HG02973 (cell line): ENCODE data around the gene DPH3.

ENCODE experiments used
- ATAC-seq: cut with Tn5 transposase; IDR thresholded peaks from one replicate; pipeline ENCODE4 v1.9.1; 2021; ENCODE audit warnings: moderate library complexity; ENCODE audit not compliant: unreplicated experiment

The DPH3 gene

GRCh38 chr3:16257309-16257708, 7.4 kb downstream of the DPH3 start:
- no peak for ATAC-seq

DNA sequence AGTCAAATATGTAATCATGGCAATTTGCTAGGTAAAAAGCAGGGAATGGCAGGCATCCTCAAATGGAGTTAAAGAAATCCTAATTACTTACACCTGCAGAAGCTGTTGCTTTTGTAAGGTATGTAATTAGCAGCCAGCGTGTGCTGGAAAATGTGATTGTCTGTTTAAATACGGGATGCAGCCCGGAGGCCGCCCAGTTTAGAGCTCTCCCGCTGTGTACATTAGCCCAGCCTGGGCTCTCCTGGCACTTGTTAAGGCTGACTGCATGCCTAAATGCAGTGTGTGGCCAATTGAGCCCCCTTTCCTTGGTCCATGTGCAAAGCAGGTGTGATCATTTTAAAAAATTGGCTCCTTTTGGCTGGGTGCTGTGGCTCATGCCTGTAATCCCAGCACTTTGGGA, 9.0 kb downstream of the DPH3 start:
- no peak for ATAC-seq

DNA sequence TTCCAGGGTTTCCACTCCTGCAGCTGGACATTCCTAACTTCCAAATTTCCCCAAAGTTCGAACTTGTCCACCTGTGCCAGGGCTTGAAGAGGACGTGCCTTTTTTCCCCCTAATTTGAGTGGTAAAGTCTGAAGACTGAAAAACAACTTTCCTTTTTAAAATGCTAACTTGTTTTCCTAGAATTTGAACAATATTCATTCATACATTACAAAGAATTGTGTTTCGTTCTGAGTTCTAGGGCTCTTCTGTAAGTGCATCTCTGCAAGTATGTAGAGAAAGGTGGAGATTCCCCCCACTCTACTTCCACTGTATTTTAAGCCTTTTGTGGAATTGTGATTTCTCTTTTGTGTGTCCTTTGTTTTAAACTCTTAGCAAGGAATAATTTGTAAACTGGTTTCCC, 9.4 kb downstream of the DPH3 start:
- ATAC-seq: no peak

GRCh38 chr3:16254916-16255315, 9.8 kb downstream of the DPH3 start:
- no peak for ATAC-seq

GRCh38 chr3:16253601-16254000, 11.1 kb downstream of the DPH3 start:
- ATAC-seq: no peak

GRCh38 chr3:16252988-16253387, 11.8 kb downstream of the DPH3 start:
- ATAC-seq: no peak

GRCh38 chr3:16252243-16252978, 12.3 kb downstream of the DPH3 start:
- ATAC-seq: peak; percentile 44

DNA sequence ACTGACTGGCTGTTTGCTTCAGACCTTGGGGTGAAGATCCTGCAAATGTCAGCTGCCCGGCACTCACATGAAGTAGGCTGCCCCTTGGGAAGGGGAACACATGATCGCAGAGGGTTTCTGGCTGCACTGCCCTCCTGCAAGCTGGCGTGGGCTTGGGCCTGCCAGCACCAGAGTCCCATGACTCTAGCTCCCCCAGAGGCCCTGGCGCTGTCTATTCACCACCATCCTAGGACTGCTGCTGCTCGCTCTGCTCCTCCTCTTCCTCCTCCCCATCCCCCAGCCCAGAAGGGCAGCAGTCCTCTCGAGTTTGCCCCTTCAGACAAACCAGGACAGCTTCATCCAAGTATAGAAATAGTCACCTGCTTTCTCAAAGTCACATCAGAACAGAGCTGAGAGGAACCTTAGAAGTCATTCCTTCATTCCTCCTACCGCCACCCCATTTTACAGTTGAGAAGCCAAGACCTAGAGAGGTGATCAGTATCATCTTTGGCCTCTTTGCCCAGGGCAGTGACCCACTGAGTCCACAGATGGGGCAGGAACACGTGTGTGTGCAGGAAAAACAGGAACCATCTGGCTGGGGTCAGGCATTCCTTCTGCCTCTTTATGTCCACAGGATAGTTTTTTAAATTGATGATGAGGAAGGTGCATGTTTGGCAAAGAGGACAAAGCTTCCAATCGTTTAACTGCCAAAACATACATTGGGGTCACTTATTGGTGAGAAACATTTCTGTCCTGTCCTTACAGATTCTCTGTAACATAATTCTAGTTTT, 13.2 kb downstream of the DPH3 start:
- ATAC-seq: no peak

DNA sequence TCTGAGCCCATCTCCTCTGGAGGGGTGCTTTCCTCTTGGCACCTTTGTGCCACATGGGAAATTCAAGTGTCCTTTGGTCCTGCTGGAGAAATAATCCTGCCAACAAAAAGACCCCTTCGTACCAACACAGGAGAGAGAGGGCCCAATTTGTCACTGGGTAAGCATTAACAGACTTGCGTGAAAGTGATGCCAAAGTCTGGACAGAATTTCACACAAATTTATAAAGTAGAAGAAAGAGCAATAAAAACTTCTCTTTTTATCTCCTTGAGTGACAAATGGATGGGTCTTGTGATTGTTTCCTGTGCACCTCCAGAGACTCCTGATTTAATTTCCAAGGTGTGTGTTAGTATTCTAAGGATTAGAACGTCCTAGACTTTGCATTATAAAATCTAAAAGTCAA, 14.9 kb downstream of the DPH3 start:
- no peak for ATAC-seq

- ATAC-seq: no peak
These were observed 15.4 kb downstream of the DPH3 start for GRCh38 chr3:16249336-16249735.

DNA sequence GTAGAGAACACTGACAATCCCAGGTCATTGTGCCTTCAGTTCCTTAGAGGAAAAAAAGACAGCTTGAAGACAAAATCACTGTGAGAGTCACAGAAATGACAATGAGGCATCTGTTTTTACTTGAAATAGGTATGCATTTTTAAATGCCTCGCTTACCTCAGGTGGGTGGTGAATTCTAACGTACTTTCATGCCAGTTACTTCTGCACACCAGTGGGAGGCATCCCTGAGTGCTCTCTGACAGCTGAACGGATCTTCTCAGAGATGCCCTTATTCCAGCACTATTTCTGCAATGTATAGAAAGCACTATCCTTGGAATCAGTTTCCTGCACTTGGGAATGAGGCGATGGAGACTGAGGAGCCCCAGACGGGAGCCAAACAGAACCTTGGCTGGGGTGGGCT, 16.2 kb downstream of the DPH3 start:
- no peak for ATAC-seq

DNA sequence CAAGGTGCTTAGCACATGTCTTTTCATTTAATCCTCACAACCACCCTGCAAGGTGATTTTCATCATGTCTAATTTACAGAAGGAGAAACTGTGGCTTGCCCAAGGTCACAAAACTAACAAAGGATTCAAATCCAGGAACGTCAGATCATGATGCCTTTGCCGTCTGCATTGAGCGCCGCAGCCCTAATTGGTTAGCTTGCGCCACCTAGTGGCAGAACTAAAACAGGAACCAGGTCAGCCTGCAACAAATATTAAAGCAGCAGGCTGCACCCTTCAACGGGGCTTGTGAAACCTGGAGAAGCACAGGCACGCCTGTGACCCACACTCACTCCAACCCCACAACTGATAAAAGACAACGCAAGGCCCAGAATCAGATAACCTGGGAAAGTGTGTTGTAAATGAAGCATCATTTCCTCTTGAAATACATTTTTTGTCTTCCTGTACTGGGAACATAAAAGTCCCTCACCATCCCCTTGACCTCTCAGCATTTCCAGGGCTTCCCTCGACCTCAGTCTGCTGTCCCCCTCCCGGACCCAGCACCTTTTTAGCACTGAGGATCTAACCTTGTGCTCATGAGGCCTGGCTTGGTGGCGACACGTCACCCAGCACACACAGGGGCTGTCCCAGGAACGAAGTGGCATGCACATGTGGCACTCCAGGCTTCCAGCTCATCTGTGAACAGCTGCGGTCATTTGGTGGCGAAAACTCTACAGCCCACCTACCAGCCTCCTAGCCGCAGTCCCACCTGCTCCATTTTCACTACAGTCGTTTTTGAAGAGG, 17.3 kb downstream of the DPH3 start:
- ATAC-seq: peak; percentile 75

GRCh38 chr3:16245609-16246008, 19.1 kb downstream of the DPH3 start:
- ATAC-seq: no peak

GRCh38 chr3:16243706-16244490, 20.8 kb downstream of the DPH3 start:
- ATAC-seq: no peak

- no peak for ATAC-seq
These were observed 22.6 kb downstream of the DPH3 start for GRCh38 chr3:16242177-16242576.

DNA sequence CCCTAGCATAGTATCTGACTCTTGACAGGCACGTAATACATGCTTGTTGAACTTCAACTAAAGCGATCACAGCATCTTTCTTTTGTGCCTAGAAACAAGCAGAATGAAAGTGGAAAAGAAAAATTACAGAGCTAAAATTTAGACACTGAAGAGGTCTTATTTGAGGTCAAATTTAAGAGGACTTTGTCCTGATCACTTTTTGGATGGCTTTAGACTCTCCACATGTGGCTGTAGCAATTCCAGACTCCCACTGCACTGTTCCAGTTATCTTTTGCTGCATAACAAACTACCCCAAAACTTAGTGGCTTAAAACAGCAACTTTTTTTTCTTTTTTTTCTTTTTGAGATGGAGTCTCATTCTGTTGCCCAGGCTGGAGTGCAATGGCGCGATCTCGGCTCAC, 23.5 kb downstream of the DPH3 start:
- no peak for ATAC-seq

DNA sequence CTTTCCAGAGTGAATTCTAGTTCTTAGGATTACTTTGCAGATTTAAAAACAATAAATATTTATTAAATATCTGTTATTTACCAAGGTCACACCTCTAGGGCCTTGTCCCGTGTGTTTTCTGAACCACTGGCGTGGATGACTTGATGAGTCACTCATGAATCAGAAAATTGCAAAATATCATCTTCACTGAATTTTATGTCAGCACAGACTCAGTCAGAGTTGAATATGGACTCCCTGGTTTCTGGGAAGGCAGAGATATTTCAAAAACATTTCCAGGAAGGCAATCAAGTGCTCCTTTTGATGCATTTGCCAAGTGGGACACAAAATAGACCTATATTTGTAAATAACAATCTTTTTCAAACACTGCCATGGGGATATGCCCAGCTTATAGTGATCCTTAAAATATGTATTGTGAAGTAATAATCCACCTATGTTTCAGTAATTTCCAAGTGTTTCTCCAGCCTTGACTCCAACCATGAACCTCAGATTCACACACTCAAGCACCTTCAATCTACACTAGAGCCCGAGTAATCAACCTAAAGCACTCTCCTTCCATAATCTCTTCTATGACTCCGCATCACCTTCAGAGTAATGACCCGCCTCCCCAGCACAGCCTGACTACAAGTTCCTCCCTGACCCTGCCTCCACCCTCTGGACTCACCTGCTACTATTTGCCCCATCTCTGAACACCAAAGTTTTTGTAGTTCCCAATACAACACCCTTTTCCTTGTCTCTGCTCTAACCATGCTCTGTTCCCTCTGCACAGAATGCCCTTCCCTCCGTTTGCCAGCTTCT, 24.3 kb downstream of the DPH3 start:
- ATAC-seq: no peak

DNA sequence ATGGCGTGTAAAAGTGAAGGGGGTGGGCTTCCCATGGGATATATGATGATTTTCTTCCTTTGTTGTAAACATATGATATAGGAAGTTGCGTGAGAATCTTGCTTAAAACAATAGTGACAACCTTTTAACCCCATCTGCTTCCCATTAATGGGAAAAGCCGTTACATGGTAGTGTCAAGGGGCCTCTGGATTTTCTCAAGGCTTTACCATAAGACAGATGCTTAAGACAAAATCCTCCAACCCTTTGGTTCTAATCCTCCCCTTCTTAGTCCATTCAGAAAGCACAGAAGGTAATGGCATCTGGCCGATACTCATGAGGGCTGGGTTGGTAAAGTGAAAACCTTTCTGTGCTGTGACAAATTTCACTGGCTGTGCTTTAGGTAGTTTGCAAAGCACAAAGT, 25.0 kb downstream of the DPH3 start:
- no peak for ATAC-seq

GRCh38 chr3:16239086-16239770, 25.5 kb downstream of the DPH3 start:
- no peak for ATAC-seq
